Smooth muscle cell of the brain vasculature (primary cell): ENCODE measurements around the gene NUAK2.

ENCODE experiments used
- DNase-seq: peaks from one replicate; pipeline ENCODE4 v3.0.0-alpha.2; 2012; ENCODE audit warnings: low read depth, low spot score

Gene NUAK2

DNA sequence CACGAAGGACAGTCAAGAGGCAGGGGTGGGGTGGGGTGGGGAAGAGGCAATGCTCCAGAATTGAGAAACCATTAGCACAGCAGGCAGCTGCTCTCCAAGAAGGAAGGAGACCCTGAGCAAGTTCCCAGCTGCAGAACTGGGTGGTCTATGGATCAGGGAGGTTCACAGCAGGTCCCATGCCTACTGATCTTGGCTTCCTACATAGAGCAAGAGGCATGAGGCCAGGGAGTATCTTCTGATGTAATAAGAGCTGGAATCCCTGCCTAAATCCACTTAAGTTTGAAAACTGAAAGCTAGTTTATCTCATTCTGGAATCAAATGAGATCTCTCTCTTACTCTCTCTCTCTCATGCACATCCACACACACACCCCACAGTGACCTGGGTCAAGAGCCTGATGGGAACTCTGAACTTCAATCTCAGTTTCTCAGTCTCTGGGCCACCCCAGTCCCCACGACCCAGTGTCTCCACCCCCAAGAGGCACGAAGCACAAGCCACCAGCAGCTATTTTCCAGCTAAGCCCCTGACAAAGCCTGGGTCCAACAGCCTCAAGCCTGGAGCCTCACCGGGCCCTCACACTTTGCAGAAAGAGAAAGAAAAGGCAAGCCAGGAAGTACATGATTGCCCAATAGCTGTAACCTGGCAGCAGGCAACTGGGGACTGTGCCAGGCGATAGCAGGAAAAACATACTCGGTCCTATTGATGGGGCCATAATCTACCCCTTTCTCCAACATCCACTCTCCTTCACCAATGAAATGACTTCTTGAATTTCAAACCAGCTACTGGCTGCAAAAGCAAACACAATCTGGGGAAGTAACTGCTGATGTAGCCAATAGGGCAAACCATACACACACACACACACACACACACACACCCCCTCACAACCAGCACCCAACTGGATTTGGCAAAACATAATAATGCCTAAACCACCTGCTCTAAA lies 2.2 kb downstream of the NUAK2 start:
- DNase-seq: no peak

DNA sequence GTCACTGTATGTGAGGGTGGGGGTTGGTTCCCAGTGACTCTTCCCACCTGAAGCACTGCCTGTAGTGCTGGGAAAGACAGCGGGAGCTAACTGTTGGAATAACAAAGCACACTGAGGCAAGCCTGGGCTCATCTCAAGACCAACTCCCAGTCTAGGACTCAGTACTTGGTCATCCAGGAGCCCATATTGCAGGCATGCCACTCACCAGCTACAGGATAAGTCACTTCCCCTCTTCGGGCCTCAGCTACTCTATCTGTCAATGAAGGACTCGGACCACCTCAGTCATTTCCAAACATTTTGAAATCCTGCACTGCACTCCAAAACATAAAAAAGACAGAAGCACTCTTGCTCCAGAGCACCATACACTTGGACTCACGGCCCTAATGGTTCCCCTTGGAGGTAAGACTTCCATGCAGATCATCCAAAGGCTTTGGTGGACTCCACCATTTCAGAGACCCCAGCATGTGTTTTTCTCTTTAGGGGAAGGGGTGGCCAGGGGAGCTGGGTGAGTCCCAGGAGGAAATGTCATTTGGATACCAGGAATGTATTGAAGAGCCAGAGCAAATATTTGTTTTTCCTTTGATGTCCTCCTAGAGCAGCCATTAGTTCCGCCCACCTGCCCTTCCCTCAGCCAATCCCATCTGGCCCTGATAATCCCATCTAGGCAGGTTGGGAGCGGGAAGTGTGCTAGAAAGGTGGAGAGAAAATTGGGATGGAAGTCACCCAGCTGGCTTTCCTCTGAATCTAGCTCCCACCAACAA lies 3.1 kb downstream of the NUAK2 start:
- no peak for DNase-seq

DNA sequence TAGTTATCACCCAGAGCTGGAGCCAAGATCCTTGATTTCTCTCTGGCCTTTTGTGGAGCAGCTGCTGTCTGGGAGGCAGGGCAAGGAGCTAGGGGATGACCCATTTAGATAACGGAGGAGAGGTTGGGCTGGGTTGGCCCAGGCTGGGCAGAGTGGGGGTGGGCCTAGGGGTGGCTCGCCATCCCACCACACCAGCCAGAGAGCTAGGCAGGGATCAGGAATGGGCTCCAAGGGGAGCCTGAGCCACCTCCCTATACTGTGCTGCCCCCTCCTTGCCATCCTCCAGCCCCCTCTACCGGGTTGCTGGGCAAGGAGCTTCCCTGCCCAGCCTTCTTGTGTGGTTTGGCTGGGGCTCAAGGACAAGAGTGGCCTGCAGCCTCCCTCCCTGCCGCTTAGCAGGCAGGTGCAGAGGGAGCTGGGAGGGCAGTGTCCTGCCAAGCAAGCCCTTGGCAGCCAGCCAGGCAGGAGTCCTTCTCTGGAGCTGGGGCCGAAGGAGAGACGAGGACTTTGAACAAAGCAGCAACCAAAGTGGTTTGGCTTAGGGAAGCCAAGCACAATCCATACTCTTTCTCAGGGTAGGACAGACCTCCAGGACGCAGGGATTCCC lies 4.1 kb downstream of the NUAK2 start:
- DNase-seq: no peak

DNA sequence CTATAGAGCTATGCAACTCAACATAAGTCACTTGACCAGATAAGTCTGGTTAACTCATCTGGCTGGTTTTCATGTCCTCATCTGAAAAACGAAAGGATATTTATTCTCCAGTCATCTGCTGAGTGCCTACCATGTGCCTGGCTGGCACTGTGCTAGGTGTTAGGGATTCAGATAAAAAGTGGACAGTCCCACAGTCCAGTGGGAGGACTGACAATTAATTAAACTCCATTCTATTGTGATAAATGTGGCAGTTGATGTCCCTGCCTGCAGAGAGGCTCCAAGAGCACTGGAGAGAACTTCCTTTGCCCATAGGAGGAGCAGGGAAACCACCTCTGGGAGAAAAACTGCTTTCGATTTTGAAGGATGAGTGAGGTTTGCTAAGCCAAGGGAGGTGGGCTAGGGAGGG lies 5.4 kb downstream of the NUAK2 start:
- no peak for DNase-seq

DNA sequence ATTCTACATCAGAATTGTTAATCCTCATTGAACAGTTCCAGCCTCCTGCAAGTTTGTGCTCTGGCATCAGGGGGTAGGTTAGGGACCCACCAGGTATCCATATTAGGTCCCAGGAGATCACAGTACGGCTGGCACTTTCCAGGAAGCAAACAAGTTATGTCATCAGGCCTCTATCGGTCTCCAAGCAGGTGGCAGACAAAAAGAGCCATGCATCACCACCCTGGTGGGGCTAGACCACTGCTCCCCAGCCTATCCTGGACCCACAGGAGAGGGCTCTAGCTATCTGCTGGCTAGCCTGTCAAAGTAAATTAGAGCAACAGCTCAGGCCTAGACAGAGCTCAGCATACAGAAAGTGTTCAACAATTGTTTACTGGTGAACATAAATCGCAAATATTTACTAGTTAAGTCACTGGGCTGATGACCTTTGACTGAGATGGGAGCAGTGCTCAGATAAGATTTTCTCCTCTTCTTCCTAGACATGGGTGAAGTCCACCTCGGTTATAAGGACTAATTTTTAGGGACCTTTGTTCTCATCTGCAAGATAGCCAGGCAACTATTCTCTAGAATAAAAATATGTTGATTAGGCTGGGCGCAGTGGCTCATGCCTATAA lies 6.4 kb downstream of the NUAK2 start:
- no peak for DNase-seq

DNA sequence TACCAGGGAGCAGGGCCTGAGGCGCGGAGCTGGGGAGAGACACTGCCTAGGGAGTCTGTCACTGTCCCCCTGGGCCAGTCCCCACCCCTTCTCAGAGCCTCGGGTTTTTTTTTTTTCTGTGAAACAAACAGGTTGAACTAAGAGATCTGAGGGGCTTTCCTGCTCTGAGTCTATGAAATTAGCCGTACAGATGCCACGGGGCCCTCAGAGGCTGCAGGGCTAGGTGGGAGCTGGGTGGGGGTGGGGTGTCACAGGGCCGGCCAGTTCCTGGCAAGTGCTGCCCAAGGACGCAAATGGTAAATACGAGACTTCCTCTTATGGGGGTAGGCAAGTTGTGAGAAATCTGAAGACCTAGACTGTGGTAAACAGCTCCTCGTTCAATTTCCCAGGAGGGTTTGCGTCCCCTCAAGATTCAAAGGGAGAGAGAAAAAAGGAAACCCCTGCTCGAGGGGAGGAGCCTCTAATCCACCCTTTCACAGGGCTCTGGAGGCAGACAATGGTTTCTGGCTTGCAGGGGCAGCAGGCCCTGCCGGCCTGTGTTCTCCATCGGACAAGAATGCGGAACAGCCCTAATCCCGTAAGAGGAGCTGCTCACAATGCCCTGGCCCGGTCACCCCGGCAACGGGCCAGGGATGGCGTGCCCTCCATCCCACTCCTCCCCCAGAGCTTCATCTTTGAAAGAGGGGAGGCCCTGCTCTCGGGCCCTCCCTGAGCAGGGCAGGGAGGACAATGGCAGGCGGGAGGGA lies 7.8 kb downstream of the NUAK2 start:
- DNase-seq: no peak

DNA sequence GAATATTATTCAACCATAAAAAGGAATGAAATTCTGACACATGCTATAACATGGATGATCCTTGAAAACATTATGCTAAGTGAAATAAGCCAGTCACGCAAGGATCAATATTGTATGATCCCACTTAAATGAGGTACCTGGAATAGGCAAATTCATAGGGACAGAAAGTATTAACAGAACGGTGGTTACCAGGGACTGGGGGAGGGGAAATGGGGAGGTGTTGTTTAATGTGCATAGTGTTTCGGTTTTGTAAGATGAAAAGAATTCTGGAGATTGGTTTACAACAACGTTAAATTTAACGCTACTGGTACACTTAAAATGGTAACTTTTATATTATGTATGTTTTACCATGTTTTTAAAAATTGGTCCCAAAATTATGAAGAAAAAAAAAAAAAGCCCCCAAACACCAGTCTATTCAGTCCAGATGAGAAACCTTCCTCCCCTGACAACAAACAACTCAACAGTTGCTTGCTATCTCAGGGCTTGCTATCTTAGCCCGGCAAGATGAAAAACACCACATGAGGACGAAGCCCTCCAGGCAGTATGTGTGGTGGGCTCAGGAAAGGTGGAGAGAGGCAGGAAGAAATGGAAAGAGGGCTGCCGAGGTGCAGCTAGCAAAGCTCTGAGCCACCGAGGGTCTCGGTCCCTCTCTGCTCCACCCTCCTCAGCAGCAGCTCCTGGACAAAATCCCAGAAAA lies 8.5 kb downstream of the NUAK2 start:
- DNase-seq: no peak

DNA sequence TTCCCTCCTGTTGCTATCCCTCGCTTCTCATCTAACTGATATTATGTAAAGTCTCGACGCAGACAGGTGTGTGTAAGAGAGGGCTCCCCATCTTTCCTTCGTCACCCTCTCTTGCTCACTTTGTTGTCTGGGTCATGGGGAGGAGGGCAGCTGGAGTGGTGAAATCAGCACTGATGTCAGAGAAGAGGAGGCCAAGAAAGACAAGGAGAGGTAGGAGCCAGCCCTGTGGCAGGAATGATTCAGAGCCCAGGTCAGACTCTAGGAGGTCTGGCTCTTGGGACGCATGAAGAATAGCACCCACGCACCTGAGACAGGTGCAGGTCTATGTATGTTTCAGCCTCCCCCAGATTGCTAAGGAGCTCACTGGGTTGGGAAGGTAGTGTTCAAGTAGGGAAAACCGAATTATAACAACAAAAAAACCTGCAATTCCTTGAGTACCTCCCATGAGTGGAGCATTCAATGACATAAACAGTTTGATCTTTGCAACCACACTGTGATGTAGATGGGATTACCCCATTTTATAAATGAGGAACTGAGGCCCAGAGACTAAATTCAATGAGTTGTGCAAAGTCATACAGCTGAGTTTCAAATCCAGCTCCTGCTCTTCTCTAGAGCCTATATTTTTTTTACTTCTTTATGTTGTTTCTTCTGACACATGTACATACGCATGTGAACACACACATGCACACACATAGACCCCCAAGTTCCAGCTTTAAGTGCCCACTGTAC lies 10.4 kb downstream of the NUAK2 start:
- DNase-seq: no peak

DNA sequence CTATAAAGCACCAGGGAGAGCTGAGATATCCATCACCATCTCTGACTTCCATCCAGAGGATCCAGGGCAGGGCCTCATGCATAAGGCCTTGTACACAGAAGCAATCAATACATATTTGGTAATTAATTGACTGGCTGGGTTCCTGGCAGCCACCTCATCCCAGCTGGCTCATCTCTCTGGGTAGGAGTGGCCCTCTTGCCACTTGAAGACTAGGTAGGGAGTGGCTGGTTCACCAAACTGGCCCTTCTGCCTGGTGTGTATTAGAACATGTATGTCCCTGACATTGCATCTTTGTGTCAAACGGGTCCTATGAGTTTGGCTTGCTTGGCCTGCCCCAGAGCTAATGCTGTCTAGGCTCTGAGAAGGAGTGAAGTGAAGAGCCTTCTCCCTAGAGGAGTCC lies 11.8 kb downstream of the NUAK2 start:
- no peak for DNase-seq

DNA sequence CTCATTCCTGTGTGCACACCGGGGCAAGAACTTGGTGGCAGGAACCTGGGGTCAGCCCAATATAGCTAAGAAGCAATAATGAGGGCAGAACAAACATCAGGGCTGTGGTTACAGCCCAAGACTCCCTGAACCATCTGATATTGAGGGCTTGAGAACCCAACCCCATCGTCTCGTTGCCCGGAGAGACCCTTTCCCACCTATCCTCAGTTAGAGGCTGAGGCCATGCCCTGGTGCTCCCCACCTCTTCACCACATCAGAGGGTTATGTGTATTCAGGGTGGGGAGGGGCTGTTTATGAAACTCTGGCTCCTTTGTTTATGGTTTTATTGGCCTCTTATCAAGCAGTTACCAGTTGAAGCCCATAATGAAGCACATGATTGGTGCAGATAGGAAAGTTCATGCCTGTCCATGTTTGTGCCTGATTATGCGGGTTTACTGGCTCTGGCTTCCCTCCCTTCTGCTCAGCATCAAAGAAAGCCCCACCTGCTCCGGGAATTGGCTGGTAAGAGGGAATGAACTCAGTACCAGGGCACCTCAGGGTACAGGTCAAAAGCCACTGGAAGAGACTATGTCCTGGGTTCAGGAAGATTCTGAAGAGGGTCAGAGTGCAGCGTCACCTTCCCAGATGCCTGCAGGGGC lies 14.5 kb downstream of the NUAK2 start:
- no peak for DNase-seq

DNA sequence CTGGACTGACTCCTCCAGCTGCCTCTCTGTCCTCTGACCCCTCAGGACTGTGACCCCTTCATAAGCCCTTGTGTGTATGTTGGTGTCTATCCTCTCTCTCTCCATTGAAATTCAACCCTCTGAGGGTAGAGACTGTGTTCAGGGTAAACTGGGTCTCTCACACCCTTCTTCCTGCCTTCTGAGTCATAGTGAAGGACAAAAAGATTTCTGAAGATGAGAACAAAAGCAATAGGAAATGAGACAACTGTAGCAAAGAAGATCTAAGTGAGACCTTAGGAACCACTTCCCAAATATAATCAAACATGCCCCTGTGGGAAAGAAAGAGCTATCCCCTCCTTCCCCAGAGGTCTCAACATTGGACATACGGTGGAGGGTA lies 16.9 kb downstream of the NUAK2 start:
- DNase-seq: no peak

DNA sequence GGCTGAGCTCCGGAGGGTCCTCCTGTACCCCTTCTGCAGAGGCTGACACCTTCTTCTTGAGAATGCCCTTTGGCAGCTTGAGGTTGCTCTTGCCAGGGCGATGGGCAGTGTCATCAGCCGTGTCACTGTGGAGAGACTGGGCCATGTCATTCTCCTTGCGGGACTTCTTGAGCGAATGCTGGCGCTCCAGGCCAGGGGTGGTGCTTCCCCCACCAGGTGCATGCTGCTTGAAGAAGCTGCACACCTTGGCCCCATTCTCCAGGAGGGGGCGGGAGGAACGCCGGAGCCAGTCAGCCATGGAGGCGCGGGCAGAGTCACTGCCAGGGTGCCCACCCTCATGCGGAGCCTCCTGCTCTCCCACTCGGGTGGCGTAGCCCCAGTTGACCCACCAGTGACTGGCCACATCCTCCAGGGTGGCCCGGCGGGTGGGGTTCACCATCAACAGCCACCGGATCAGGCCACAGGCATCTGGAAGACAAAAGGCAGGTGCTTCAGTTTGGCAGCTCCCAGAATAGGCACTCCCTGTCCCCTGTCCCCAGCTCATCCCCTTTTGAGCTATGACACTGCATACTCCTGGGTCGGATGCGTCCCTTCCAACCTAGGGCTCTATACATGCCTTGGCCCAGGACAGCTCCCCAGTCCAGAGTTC lies 17.4 kb downstream of the NUAK2 start:
- DNase-seq: no peak

DNA sequence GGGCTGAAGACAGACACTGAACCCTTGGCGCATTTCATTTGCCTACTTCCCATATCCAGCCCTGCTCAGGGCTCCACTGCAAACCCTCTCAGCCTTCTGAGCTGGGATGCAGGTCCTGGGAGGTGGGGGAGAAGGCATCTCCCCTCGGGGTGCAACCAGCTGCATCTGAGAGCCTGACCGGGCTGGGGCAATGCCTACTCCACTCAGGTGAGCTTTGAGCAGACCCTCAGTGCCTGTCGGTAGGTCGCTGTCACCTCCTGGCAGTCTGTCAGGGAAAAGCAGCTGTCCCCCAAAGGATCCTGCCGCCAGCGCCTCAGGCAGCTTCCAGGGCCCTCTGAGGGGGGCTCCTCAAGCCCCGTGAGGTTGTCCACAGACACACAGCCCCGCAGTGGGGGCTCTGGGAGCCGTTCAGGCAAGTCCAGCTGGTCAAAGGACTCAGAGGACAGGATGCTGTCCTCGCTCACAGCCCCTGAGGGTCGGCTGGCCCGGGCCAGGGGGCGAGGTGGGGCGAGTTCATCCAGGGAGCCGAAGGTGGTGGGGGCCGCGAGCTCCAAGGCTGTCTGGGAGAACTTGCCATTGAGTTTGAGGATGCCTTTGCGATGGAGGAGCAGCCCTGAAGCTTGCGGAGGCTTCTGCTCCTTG lies 18.2 kb downstream of the NUAK2 start:
- no peak for DNase-seq

DNA sequence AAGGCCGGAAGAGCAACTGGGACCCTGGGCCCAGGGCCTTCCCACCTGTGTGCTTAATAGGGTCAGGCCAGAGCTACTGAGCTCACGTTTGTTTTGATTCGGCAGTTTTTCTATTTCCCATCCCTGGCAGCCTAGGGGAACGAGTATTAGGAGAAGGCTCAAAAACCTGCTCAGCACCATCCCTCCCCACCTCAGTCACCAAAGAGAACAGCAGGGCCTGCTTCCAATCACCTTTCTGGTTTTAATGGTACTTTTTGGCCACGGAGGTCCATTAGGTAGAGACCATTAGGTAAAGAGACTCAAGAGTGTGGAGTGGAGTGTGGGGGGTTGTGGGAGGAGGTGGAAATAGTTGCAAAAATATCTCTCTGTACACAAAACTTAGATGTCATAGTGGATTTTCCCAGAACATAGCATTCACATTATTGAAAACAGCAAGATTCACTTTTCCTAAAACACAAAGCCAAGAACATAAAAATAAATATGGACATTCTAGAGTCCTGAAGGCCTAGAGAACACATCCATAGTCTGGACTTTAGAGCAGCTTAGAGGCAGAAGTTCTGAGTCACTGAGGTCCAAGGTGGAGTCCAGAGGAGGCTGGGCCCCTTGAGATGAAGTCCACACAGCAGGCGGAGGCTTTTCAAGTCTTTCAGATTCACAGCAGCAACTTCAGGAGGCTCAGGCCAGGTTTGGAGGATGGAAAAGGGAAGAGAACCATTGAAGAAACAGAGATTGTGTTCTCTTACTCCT lies 19.5 kb downstream of the NUAK2 start:
- no peak for DNase-seq

DNA sequence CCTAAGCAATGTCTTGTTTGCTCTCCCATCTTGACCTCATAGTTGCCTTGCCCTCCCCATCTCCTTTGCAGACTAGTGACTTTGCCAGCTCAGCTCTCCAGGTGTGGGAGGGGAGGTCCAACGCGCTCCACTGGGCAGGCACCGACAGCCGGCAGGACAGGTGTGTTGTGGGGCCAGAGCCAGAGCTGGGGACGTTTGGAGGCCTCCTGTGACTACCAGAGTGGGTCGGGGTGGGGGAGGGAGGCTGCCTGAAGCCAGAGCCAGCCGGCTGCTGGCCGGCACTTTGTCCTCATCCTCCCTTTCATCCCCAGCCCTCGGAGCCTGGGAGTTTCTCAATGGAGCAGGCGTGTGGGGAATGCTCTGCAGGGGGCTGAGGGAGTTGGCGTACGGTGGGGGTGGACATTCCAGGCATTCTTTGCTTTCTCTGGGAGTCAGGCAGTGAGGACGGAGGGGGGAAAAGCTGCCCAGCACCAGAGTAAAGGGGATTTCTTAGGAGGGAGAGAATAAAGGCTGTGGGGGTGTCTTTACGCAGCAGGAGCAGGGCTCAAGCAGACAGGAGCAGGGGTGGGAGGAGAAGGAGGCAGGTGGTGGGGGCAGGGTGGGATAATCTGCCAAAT lies 20.2 kb downstream of the NUAK2 start:
- DNase-seq: peak; percentile 79

DNA sequence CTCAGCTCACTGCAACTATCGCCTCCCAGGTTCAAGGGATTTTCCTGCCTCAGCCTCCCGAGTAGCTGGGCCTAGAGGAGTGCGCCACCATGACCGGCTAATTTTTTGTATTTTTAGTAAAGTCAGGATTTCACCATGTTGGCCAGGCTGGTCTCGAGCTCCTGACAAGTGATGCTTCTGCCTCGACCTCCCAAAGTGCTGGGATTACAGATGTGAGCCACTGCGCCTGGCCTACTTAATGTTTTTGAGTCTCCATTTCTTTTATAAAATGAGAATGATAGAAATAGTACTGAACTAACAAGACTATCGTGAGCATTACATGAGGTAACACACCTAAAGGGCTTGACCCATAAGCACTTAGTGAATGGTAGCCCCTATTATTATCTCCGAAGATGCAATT lies 21.4 kb downstream of the NUAK2 start:
- no peak for DNase-seq

DNA sequence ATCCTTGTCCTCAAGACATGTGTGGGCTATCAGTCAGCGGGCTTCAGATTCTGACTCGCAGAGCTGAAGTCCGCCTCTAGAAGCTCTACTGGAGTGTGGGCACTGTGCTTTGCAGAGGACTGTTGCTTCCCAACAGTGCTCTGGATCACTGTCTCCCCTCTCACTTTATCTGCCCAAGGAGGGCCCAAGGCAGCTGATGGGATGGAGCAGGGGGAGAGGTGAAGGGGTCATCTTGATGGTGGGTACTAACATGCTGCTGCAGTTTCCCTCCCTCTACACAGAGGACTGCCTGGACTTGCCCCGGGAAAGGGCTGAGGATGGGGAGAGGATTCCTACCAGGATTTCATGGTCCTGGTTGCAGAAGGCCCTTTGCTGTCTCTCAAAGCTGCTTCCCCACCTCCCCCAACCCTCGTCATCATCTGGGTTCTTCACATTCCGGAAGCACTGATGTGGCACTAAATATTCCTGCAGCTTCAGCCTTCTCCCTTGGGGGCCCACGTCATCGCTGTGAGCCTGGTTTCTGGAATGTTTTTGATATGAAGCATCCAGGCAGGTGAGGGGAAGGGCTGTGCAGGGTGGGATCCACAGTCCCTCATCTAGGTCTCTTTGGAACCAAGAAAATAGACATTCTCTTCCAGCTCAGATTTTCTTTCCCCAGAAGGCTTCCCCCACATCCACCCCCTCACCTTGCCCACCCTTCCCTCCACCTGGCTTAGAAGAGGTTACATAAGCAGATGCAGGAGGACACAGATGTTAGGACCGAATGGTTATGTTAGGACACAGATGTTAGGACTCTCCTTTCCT lies 23.2 kb downstream of the NUAK2 start:
- peak; percentile 82 for DNase-seq
